Activated CD8-positive, alpha-beta memory T cell treated with anti-CD3 and anti-CD28 coated beads, Interleukin-2, amount 10 ng/mL, durations not matched to agents 7 days and 5 days (primary cell): ENCODE data around the gene SLC9A4. TPM values are rescaled to one million over a fixed set of nuclear protein-coding genes. Genes with fewer than 3 reads are reported as not detected.

Experiments used
- ATAC-seq: fragments of 150-1000 bp; cut with Tn5 transposase; one replicate; pipeline ENCODE4 v1.10.0; 2021; ENCODE audit warnings: moderate library complexity
- CTCF ChIA-PET: fragments of 350-600 bp; sonication (Branson Sonifier 250); formaldehyde crosslinking; loops from one replicate; lab custom pipeline; 2021; ENCODE audit warnings: antibody characterized with exemption; lab: Charles Lee
- DNase-seq: peaks from one replicate; pipeline ENCODE4 v3.0.0-alpha.2; 2020
- H3K27ac Mint-ChIP-seq: one replicate; pipeline ENCODE4 v1.8.0; 2021; ENCODE audit warnings: mild to moderate bottlenecking, mixed read lengths
- H3K27me3 Mint-ChIP-seq: one replicate; pipeline ENCODE4 v1.8.0; 2021; ENCODE audit warnings: mixed read lengths
- H3K36me3 Mint-ChIP-seq: one replicate; pipeline ENCODE4 v1.8.0; 2021; ENCODE audit warnings: mild to moderate bottlenecking, mixed read lengths
- H3K4me1 Mint-ChIP-seq: one replicate; pipeline ENCODE4 v1.8.0; 2021; ENCODE audit warnings: mixed read lengths
- H3K4me3 Mint-ChIP-seq: one replicate; pipeline ENCODE4 v1.8.0; 2021; ENCODE audit warnings: mild to moderate bottlenecking, moderate library complexity, mixed read lengths
- H3K9me3 Mint-ChIP-seq: one replicate; pipeline ENCODE4 v1.8.0; 2022; ENCODE audit warnings: low read depth, mixed read lengths
- total RNA-seq, 2 experiments: library from RNA; stranded (reverse); gene quantifications; one replicate each; pipeline ENCODE4 v1.2.3, GENCODE V29; 2021

The SLC9A4 gene
- total RNA-seq, 2 experiments from 2014 or later: 0.05 to 0.18 TPM

DNA sequence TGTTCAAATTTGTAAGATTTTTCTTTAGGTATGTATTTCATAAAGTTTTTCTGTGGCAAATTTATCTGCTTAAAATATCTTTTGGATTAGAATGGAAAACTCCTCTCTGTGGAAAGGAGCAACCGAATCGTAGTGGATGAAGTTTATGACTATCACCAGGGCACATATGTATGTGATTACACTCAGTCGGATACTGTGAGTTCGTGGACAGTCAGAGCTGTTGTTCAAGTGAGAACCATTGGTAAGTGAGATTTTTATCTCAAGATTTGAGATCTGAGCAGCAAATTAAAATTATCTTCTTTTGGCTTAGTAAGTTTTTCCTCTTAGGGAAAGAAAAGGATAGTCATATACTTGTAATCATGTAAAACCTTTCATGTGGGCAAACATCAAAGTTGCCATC, 35.9 kb upstream of the SLC9A4 start:
- Mint-ChIP-seq H3K9me3 (peaks cover 3% of the 10 kb centered on the region), H3K27me3 (no peaks in the 10 kb centered on the region), H3K36me3 (peaks cover 29% of the 10 kb centered on the region), H3K4me1 (peaks cover 24% of the 10 kb centered on the region), H3K4me3 (no peak overlapping the region), H3K27ac (no peak overlapping the region)
- DNase-seq (no peak), ATAC-seq (no peak)
- CTCF ChIA-PET: interaction anchor here (1.4 to 3.5 kb wide), 4 partner anchors 12 to 197 kb away, joined by 3 to 11 read pairs (median 9); partner anchors contain the start of gene IL18R1

DNA sequence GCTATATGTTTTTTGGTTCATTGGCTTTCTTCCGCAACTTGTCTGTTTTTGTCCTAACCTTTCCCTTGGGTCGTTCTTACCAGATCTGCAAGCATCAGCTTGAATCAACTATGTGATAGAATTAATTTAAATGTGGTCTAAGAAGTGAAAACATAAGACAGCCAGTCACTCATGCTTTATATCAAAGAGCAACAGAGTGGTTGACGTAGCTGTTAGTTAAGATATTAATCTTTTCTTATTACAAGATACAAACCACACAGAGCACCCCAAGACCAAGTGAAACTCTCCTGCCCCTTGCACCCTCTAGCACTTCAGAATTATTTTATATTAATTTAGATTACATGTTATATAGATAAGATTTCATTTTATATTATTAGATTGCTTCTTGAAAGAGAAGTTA, 34.9 kb upstream of the SLC9A4 start:
- CTCF ChIA-PET: interaction anchor here (1.0 to 3.5 kb wide), 2 partner anchors 82 to 198 kb away, joined by 5 to 11 read pairs; no protein-coding TSS in a partner anchor
- Mint-ChIP-seq H3K27me3 (no peaks in the 10 kb centered on the region), H3K27ac (no peak overlapping the region), H3K9me3 (no peaks in the 10 kb centered on the region), H3K36me3 (peaks cover 21% of the 10 kb centered on the region), H3K4me3 (no peak overlapping the region), H3K4me1 (peaks cover 31% of the 10 kb centered on the region)
- ATAC-seq: no peak
- no peak for DNase-seq

DNA sequence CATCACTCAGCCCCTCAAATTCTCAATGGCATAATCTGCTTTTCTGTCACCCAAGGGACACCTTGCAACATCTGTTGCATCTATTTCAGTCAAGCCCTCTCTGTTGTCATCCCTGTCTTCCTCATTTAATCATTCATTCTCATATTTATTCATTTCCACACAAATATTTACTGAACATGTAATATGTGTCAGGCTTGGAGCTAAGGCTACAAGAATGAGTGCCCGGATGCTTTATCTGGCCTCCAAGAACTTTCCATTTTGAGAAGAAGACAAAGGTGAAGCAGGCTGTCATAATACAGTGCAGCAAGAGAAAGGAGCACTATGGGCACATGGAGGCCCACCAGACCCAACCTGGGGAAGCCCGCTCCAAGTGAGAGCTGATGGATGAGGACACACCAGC, 34.4 kb upstream of the SLC9A4 start:
- H3K27me3 Mint-ChIP-seq: no peaks in the 10 kb centered on the region
- H3K27ac Mint-ChIP-seq: no peak overlapping the region
- ATAC-seq: no peak
- H3K36me3 Mint-ChIP-seq: peaks cover 20% of the 10 kb centered on the region
- H3K4me1 Mint-ChIP-seq: peaks cover 34% of the 10 kb centered on the region
- DNase-seq: no peak
- no peak overlapping the region for H3K4me3 Mint-ChIP-seq
- CTCF ChIA-PET: interaction anchor here (1.0 to 3.5 kb wide), 2 partner anchors 82 to 198 kb away, joined by 5 to 11 read pairs; no protein-coding TSS in a partner anchor
- no peaks in the 10 kb centered on the region for H3K9me3 Mint-ChIP-seq

DNA sequence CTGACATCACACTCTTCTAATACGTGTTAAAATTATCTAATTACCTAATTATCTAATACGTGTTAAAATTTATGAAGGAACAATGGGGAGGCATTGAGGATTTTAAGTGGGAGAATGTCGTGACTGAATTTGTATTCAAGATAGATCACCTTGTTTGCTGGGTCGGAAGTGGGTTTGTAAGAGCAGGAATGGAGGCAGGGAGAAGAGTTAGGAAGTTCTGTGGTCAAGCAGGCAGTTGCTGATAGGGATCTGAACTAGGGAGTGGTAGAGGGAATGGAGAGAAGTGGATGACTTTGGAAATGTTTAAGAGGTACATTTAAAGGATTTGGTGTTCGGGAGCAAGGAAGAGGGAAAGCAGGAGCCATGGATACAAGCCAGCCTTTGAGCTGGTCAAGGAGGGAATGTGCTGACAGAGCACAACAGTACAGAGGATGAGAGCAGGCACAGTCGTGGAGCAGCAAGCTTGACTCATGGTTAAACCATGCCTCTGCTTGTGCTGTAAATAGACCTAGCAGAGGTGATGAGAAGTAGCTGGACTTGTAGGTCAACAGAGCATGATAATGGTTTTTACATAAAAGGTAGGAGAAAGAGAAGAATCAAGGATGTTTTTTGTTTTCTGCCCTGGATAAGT, 33.8 kb upstream of the SLC9A4 start:
- ATAC-seq: no peak
- no peak overlapping the region for H3K4me3 Mint-ChIP-seq
- no peaks in the 10 kb centered on the region for H3K27me3 Mint-ChIP-seq
- DNase-seq: no peak
- H3K4me1 Mint-ChIP-seq: peaks cover 34% of the 10 kb centered on the region
- H3K36me3 Mint-ChIP-seq: peaks cover 15% of the 10 kb centered on the region
- H3K9me3 Mint-ChIP-seq: no peaks in the 10 kb centered on the region
- CTCF ChIA-PET: interaction anchor here (3.5 kb wide), 1 partner anchor 199 kb away, joined by 11 read pairs; no protein-coding TSS in a partner anchor
- H3K27ac Mint-ChIP-seq: no peak overlapping the region

DNA sequence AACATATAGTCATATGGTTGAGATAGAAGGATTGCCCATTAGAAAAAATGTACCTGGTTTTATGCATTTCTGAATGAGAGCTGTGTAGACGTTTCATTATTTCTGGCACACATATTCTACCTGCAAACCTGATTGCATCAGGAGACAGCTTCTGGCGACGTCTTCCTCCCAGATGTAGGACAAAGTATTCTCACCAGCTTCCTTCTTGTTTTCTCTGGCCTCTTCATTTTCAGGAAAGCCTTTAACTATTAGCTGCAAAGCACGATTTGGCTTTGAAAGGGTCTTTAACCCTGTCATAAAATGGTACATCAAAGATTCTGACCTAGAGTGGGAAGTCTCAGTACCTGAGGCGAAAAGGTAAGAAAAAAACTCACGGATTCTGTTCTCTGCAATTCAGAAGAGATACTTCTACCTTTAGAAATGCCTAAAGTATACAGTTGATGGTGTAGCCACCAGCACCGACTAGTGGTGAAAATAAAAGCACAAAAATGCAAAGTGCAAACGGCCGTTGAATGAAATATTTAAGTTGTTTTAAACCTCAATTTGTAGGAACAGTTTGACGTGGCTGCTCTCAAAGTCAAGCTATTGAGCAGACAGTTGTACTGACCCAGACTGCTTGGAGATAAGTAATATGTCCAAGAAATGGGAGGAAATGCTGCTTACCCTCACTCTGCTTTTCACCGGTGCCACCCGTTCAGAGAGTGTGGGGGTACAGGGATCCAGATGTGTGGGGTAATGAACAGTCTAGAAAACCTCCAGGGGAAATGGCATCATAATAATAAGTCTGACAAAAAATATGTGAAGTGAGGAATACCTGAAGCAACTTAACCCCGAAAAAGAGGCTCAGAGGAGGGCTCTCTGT, 29.8 kb upstream of the SLC9A4 start:
- peak; percentile 70 for DNase-seq
- peaks cover 3% of the 10 kb centered on the region for H3K27me3 Mint-ChIP-seq
- CTCF ChIA-PET: interaction anchor here (0.7 to 3.1 kb wide), 37 partner anchors 8 to 618 kb away, joined by 3 to 35 read pairs (median 5); partner anchors contain the start of genes IL18R1 and IL18RAP
- H3K36me3 Mint-ChIP-seq: no peaks in the 10 kb centered on the region
- H3K4me1 Mint-ChIP-seq: peaks cover 10% of the 10 kb centered on the region
- peak; percentile 82 for ATAC-seq
- peak overlapping the region; percentile 68 for H3K27ac Mint-ChIP-seq
- peak overlapping the region; percentile 7 for H3K4me3 Mint-ChIP-seq
- H3K9me3 Mint-ChIP-seq: no peaks in the 10 kb centered on the region

DNA sequence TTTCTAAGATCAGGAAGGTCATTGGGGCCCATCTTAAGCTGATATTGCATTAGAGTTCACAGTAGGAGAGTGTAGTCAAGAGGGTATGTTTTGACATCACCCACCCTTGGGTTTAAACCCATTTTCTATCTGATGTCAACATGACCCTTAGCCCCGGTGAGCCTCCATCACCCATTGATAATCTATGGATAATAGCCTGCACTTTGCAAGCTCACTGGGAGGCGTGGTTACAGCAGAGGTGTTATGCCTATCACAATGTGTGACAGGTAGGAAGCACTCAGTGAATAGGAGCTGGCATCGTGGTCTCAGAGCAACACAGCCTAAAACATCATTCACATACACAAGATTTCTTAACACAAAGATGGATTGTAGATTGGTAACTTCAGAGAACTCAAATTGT, 28.8 kb upstream of the SLC9A4 start:
- no peaks in the 10 kb centered on the region for H3K36me3 Mint-ChIP-seq
- no peak for ATAC-seq
- peaks cover 10% of the 10 kb centered on the region for H3K4me1 Mint-ChIP-seq
- CTCF ChIA-PET: interaction anchor here (1.0 to 3.1 kb wide), 20 partner anchors 10 to 619 kb away, joined by 3 to 35 read pairs (median 6); partner anchors contain the start of gene IL18R1
- DNase-seq: no peak
- peaks cover 3% of the 10 kb centered on the region for H3K27me3 Mint-ChIP-seq
- H3K9me3 Mint-ChIP-seq: no peaks in the 10 kb centered on the region
- no peak overlapping the region for H3K27ac Mint-ChIP-seq
- H3K4me3 Mint-ChIP-seq: no peak overlapping the region

DNA sequence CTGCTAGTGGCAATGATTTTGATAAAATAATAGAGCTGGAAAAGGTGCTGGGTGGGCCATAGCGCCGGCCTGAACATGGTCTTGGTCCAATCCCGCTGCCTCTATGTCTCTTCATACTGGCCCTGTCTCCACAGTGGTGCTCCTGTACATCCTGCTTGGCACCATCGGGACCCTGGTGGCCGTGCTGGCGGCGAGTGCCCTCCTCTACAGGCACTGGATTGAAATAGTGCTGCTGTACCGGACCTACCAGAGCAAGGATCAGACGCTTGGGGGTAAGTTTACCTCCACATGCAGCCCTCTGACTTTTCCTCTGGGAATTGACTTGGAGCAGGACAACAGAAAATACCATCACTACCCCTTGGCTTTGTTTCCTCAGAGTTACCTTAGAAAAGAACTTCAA, 26.1 kb upstream of the SLC9A4 start:
- Mint-ChIP-seq H3K9me3 (no peaks in the 10 kb centered on the region), H3K4me3 (no peak overlapping the region), H3K36me3 (peaks cover 2% of the 10 kb centered on the region), H3K4me1 (peaks cover 12% of the 10 kb centered on the region), H3K27me3 (peaks cover 3% of the 10 kb centered on the region), H3K27ac (no peak overlapping the region)
- ATAC-seq: no peak
- no peak for DNase-seq
- CTCF ChIA-PET: interaction anchor here (0.8 to 1.8 kb wide), 6 partner anchors 15 to 212 kb away, joined by 3 to 5 read pairs (median 4); partner anchors contain the start of gene IL18R1

DNA sequence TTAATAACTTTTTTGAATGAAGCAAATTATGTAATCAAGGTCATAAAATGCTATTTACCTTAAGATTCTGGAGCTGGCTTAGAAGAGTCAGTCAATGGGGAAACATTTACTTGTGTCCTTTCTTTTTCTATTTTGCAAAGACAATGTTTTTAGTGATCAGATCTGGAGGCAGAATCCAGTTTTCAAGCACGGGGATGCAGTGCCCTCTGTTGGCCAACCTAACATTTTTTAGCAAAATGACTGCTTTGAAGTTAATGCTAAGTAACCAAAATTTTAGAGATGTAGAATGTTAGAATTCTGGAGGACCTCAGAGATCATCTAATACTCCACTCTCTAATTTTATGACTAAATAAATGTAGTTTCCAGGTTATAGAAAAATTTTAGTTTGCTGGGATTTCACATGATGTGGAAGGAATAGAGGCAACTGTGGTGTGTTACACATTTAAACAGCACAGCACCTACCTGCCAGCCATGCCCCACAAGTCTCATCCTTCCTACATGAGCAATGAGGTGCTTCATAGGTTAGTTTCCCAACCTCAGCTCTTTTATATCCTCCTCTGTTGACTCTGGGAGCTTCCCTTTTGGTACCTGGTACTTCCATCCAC, 23.6 kb upstream of the SLC9A4 start:
- CTCF ChIA-PET: interaction anchor here (1.1 to 4.3 kb wide), 10 partner anchors 11 to 437 kb away, joined by 3 to 39 read pairs (median 6); no protein-coding TSS in a partner anchor
- H3K9me3 Mint-ChIP-seq: no peaks in the 10 kb centered on the region
- H3K27ac Mint-ChIP-seq: no peak overlapping the region
- H3K4me3 Mint-ChIP-seq: no peak overlapping the region
- peaks cover 2% of the 10 kb centered on the region for H3K4me1 Mint-ChIP-seq
- peaks cover 3% of the 10 kb centered on the region for H3K36me3 Mint-ChIP-seq
- peaks cover 3% of the 10 kb centered on the region for H3K27me3 Mint-ChIP-seq
- peak; percentile 45 for ATAC-seq
- peak; percentile 74 for DNase-seq

DNA sequence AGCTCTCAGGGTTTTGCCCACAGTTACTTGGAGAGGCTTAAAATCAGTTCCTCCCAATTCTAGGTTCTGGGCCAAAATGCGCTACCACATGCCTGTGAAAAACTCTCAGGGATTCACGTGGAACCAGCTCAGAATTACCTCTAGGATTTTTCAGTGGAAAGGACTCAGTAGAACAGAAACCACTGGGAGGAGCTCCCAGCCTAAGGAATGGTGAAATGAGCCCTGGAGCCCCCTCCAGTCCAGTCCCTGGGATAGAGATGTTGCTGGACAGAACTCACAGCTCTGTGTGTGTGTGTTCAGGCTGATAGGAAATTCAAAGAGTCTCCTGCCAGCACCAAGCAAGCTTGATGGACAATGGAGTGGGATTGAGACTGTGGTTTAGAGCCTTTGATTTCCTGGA, 21.1 kb upstream of the SLC9A4 start:
- ATAC-seq: no peak
- peaks cover 8% of the 10 kb centered on the region for H3K4me1 Mint-ChIP-seq

DNA sequence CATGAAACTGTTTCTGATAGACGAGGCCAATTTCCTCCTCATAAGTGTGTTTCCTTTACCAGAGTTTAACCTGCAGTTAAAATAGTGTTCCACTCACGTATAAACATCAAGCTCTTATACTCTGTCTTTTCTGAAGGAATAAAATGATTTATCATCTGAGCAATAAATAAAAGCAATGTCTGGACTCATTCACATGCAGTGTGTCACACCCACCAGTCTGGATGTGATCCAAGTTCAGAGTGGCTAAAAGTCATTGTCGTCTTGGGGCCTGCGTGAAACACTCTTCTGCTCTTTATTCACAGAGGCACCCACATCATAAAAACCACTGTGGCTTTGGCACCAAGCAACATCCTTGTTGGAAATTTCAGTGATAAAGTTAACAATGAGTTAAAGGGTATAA, 19.5 kb upstream of the SLC9A4 start:
- H3K27ac Mint-ChIP-seq: no peak overlapping the region
- peaks cover 8% of the 10 kb centered on the region for H3K4me1 Mint-ChIP-seq
- ATAC-seq (no peak), DNase-seq (no peak)
- H3K27me3 Mint-ChIP-seq: peaks cover 3% of the 10 kb centered on the region
- H3K9me3 Mint-ChIP-seq: no peaks in the 10 kb centered on the region
- H3K4me3 Mint-ChIP-seq: no peak overlapping the region
- H3K36me3 Mint-ChIP-seq: peaks cover 3% of the 10 kb centered on the region
- CTCF ChIA-PET: interaction anchor here (1.0 to 1.4 kb wide), 2 partner anchors 200 to 202 kb away, joined by 3 read pairs; no protein-coding TSS in a partner anchor

More for the DNA sequence above, 21.1 kb upstream of the SLC9A4 start:
- H3K9me3 Mint-ChIP-seq: no peaks in the 10 kb centered on the region
- no peak overlapping the region for H3K4me3 Mint-ChIP-seq
- H3K36me3 Mint-ChIP-seq: peaks cover 3% of the 10 kb centered on the region
- CTCF ChIA-PET: interaction anchor here (0.7 to 4.3 kb wide), 8 partner anchors 9 to 432 kb away, joined by 3 to 39 read pairs (median 4); partner anchors contain the start of gene IL18R1
- DNase-seq: no peak
- no peak overlapping the region for H3K27ac Mint-ChIP-seq
- peaks cover 3% of the 10 kb centered on the region for H3K27me3 Mint-ChIP-seq

DNA sequence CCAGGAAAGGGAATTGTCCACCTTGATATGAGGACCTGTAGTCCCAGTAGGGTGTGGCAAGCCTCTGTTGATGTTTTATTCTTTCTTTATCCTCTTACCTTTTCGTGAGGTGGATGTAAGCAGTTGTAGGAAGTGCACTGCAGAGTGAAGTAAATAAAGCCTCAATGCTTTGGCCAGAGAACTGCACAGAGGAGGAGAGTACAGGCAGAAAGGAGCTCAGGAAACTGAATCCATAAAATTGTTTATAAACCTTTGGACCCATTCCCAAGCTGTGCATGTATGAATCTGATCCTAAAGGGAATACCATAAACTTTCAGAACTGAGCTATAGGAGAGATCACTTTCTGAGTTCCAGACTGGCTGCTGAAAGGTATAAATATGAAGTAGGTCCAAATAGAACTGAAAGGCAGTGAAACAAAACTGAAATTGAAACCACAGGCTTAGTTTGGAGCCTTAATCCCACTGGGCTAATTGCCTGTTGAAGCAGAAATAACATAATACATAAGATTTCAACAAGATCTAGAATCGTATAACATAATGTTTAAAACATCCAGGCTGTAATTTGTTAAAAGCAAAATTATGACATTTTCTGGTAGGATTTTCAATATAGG, 17.9 kb upstream of the SLC9A4 start:
- peaks cover 6% of the 10 kb centered on the region for H3K4me1 Mint-ChIP-seq
- DNase-seq: no peak
- no peak for ATAC-seq
- no peaks in the 10 kb centered on the region for H3K9me3 Mint-ChIP-seq
- peaks cover 10% of the 10 kb centered on the region for H3K27me3 Mint-ChIP-seq
- peaks cover 1% of the 10 kb centered on the region for H3K36me3 Mint-ChIP-seq
- H3K4me3 Mint-ChIP-seq: no peak overlapping the region
- CTCF ChIA-PET: interaction anchor here (1.0 kb wide), 1 partner anchor 99 kb away, joined by 3 read pairs; the partner anchor contains the start of gene IL18R1
- no peak overlapping the region for H3K27ac Mint-ChIP-seq

DNA sequence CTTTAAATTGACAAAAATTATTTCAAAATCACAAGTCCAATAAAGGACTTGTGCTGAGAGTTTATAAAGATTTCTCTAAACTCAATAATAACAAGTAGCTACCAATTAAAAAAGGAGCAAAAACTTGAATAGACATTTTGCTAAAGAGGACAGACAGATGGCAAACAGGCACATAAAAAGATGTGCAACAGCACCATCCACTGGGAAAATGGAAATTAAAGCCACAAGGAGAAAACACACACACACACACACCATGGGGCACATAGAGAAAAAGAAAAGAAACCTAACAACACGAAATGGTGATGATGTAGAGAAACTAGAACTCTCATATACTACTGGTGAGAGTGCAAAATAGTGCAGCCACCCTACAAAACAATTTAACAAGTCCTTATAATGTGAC, 12.6 kb upstream of the SLC9A4 start:
- ATAC-seq (no peak), DNase-seq (no peak)
- Mint-ChIP-seq H3K4me1 (peaks cover under 1% of the 10 kb centered on the region), H3K36me3 (no peaks in the 10 kb centered on the region), H3K4me3 (no peak overlapping the region), H3K27ac (no peak overlapping the region), H3K9me3 (no peaks in the 10 kb centered on the region), H3K27me3 (peaks cover 29% of the 10 kb centered on the region)
- CTCF ChIA-PET: interaction anchor here (0.8 to 1.3 kb wide), 4 partner anchors 12 to 220 kb away, joined by 3 to 4 read pairs (median 3); partner anchors contain the start of gene SLC9A4
